Memory B cell (primary cell): ENCODE results near the gene CYP4B1.
"Not testable (repeated sequence)": the region's sequence is repeated elsewhere in the genome, so short reads cannot be mapped to it uniquely, and the experiment has no call there.

Experiments
- ATAC-seq: fragments of 150-1000 bp; cut with Tn5 transposase; 2 replicates; pipeline ENCODE4 v1.10.0; 2021; ENCODE audit warnings: low read depth, mild to moderate bottlenecking, moderate library complexity
- DNase-seq, 2 donors: peaks; one replicate each; pipeline ENCODE4 v3.0.0; 2022; ENCODE audit warnings: low spot score in 2 of 2
- H3K27ac Mint-ChIP-seq: one replicate; pipeline ENCODE4 v1.8.0; 2022; ENCODE audit warnings: mild to moderate bottlenecking, moderate library complexity, mixed read lengths
- H3K27me3 Mint-ChIP-seq: one replicate; pipeline ENCODE4 v1.8.0; 2022; ENCODE audit warnings: mixed read lengths
- H3K36me3 Mint-ChIP-seq: one replicate; pipeline ENCODE4 v1.8.0; 2022; ENCODE audit warnings: mild to moderate bottlenecking, mixed read lengths
- H3K4me1 Mint-ChIP-seq: one replicate; pipeline ENCODE4 v1.8.0; 2022; ENCODE audit warnings: mixed read lengths
- H3K4me3 Mint-ChIP-seq: one replicate; pipeline ENCODE4 v1.8.0; 2022; ENCODE audit warnings: mild to moderate bottlenecking, moderate library complexity, mixed read lengths
- H3K9me3 Mint-ChIP-seq: one replicate; pipeline ENCODE4 v1.8.0; 2022; ENCODE audit warnings: mixed read lengths

The CYP4B1 gene

DNA sequence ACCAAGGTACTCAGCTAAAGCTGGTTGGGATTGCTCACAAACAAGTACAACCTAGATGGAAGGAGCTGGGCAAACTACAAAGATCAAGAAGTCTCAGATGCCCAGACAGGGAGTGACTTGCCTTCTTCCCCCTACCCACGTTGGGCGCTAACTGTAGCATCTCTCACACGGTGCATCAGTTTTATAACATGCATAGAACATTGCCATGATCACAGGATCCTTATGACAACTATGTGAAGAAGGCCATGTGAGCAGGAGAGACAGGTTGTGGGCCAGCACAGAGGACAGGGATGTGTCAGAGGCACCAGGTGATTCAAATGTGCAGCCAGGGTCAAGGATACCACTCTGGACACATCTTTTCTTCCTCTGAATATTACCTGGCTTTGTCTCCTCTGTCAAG lies 28.3 kb upstream of the CYP4B1 start:
- peaks cover 19% of the 10 kb centered on the region for H3K9me3 Mint-ChIP-seq
- no peaks in the 10 kb centered on the region for H3K4me1 Mint-ChIP-seq
- no peak overlapping the region for H3K4me3 Mint-ChIP-seq
- H3K36me3 Mint-ChIP-seq: peaks cover 4% of the 10 kb centered on the region
- no peak overlapping the region for H3K27ac Mint-ChIP-seq
- peaks cover 12% of the 10 kb centered on the region for H3K27me3 Mint-ChIP-seq
- no peak for ATAC-seq
- DNase-seq: no peak

DNA sequence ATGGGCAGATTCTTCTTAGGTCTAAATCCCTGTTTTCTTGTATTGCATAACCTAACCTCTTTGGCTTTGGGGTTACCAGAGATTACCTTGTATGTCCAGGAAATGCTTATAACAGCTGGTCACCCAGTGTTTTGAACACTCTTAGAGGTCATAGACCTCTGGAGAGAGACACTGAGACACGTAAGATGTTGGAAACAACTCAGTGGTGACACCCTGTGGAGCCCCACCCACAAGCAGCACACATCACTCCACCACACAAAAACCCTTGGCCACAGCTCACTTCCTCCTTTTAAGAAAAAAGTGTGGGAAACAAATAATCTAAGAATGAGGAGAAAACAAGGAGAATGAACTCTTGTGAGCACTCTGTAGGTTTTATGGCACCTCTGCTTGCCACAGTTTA lies 26.3 kb upstream of the CYP4B1 start:
- Mint-ChIP-seq H3K9me3 (peaks cover 19% of the 10 kb centered on the region), H3K36me3 (peaks cover 4% of the 10 kb centered on the region), H3K27me3 (peaks cover 8% of the 10 kb centered on the region), H3K4me1 (no peaks in the 10 kb centered on the region), H3K27ac (no peak overlapping the region), H3K4me3 (no peak overlapping the region)
- DNase-seq: no peak
- ATAC-seq: no peak

DNA sequence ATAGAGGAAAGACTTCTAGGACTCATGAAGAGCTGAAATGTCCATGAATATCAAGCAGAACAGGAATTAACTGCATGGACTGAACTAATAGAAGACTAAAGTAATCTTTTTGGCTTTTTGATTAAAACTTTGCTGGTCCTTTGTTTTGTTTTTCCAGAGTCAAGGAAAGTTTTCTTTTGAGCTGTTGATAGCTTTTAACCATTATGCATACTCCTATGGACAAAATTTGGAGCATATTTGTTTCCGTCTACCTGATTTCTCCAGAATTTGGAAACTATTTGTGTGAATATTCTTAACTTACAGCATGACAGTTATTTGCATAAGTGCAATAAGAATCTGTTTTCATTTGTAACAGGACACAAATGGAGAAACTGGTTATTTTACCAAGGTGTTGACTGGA lies 24.5 kb upstream of the CYP4B1 start:
- Mint-ChIP-seq H3K27me3 (peaks cover 2% of the 10 kb centered on the region), H3K9me3 (peaks cover 17% of the 10 kb centered on the region), H3K4me1 (no peaks in the 10 kb centered on the region), H3K4me3 (no peak overlapping the region), H3K27ac (no peak overlapping the region), H3K36me3 (peaks cover 4% of the 10 kb centered on the region)
- DNase-seq (no peak), ATAC-seq (no peak)

DNA sequence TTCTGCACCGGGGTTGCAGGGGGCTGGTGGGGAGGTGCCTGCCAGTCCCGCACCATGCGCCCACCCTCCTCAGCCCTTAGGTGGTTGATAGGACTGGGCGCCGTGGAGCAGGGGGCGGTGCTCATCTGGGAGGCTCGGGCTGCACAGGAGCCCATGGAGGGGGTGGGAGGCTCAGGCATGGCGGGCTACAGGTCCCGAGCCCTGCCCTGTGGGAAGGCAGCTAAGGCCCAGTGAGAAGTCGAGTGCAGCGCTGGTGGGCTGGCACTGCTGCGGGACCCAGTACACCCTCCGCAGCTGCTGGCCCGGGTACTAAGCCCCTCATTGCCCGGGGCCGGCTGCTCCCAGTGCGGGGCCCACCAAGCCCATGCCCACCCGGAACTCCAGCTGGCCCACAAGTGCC lies 20.4 kb upstream of the CYP4B1 start:
- H3K9me3 Mint-ChIP-seq, H3K4me1 Mint-ChIP-seq, H3K36me3 Mint-ChIP-seq, DNase-seq, ATAC-seq, H3K27me3 Mint-ChIP-seq, H3K27ac Mint-ChIP-seq, H3K4me3 Mint-ChIP-seq: not testable (repeated sequence)

DNA sequence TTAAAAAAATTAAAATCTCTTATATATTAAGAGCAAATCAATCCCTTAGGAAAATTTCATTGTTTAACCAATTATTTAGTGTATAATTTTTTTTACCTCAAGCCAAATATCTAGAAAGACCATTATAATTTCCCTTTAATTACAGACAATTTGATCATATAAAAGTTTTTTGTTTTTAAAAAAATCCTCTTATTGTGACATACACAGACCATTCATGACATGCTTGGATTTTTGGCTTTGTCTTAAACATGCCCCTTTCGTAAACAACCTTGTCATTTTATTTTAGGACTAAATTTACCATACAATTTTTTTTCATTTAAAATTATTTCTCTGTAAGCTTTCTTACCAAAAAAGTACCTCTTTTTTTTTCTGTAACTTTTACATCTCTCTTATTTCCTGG lies 14.2 kb upstream of the CYP4B1 start:
- H3K4me1 Mint-ChIP-seq: no peaks in the 10 kb centered on the region
- peaks cover 9% of the 10 kb centered on the region for H3K27me3 Mint-ChIP-seq
- DNase-seq (no peak), ATAC-seq (no peak)
- peaks cover 2% of the 10 kb centered on the region for H3K9me3 Mint-ChIP-seq
- H3K27ac Mint-ChIP-seq: no peak overlapping the region
- H3K4me3 Mint-ChIP-seq: no peak overlapping the region
- no peaks in the 10 kb centered on the region for H3K36me3 Mint-ChIP-seq

DNA sequence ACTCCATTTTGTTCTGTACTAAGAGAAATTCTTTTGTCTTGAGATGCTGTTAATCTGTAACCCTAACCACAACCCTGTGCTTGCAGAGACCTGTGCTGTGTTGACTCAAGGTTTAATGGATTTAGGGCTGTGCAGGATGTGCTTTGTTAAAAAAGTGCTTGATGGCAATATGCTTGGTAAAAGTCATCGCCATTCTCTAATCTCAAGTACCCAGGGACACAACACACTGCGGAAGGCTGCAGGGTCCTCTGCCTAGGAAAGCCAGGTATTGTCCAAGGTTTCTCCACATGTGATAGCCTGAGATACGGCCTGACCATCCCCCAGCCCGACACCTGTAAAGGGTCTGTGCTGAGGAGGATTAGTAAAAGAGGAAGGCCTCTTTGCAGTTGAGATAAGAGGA lies 10.2 kb upstream of the CYP4B1 start:
- H3K4me1 Mint-ChIP-seq, H3K27me3 Mint-ChIP-seq, ATAC-seq, H3K9me3 Mint-ChIP-seq, H3K36me3 Mint-ChIP-seq, DNase-seq, H3K4me3 Mint-ChIP-seq, H3K27ac Mint-ChIP-seq: not testable (repeated sequence)

DNA sequence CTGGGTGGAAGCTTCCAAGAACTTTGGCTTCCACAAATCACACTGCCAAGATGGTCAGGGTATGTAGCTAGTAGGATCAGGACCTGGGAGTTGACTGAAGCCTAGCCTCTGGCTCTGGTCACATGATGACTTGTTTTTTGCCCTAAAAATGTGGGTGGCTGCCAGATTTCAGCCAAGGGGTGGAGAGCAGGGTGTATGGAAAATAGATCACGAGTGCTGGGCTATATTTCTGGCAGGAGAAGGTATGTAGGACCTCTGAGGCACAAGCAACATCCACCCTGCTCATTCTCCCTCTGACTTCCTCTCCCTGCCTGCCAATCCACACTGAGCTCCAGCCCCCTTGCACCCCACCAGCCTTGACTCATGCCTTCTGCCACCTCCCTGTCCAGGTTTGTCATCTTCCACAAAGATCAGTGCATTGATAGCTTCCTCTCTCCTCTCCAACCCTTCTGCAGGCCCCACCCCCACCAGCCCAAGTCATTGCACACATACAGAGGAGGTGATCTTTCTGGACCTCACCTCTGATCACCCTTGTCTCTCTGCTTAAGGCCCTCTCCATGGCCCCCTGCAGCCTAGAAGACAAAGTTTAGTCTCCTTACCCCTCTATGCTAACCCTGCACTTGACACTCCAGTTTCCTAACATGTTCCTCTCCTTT lies 8.3 kb upstream of the CYP4B1 start:
- ATAC-seq (no peak), DNase-seq (no peak)
- H3K4me3 Mint-ChIP-seq: no peak overlapping the region
- peaks cover 8% of the 10 kb centered on the region for H3K27me3 Mint-ChIP-seq
- H3K36me3 Mint-ChIP-seq: no peaks in the 10 kb centered on the region
- H3K4me1 Mint-ChIP-seq: no peaks in the 10 kb centered on the region
- no peak overlapping the region for H3K27ac Mint-ChIP-seq
- H3K9me3 Mint-ChIP-seq: peaks cover 1% of the 10 kb centered on the region

DNA sequence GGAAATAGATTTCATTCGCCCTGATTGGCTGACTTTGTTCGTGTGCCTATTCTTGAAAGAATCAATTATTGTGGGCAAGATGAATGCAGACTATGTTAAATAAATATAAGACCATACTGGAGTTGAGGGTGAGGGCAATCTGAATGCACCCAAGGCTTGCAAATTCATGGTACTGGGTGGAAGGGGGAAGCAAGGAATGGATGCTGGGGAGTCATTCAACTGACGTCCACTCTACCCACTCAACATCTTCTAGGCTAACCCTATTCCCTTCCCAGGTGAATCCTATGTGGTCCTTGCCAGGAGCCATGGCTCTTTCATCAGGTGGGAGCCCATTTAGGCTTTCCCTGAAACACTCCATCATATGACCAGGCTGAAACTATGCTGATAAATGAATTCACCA lies 5.7 kb upstream of the CYP4B1 start:
- peaks cover 13% of the 10 kb centered on the region for H3K27me3 Mint-ChIP-seq
- no peak for ATAC-seq

DNA sequence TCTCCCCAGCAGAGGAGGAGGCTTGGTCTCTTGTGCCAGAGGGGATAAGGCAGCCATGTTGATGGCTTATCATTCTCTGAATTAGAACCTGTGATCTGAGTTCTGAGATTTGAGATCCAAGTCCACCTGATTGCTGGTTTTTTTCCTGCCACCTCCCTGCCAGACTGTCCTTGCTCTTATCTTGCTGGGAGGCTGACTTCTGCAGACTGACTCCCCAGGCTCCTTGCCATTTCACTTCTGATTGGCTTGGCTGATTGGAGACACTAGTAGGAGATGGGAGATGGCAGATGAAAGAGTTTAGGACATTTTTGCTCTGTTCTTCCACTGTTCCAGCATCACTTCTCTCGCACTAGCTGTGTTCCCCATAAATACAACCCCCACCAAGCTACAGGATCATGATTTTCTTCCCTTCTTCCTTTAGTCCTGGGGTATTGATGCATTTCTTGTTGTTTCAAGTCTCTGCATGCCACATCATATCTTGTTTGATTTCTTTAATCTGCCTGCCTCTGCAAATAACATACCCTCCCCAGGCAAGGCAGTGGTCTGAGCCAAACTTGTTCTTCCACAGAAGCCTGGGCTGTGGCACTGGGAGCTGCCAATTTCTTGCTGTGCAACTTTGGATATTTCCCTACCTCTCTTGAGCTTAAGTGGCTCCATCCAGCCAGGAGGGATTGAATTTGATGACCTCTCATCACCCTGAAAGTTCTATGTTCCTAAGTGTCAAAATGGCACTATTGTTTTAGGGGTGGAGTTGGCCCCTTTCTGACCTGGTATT lies 963 bp upstream of the CYP4B1 start:
- DNase-seq (no peak), ATAC-seq (no peak)
- Mint-ChIP-seq H3K9me3 (peaks cover 3% of the 10 kb centered on the region), H3K4me1 (no peaks in the 10 kb centered on the region), H3K27me3 (peaks cover 9% of the 10 kb centered on the region), H3K27ac (no peak overlapping the region), H3K36me3 (no peaks in the 10 kb centered on the region), H3K4me3 (no peak overlapping the region)

More for the DNA sequence above, 5.7 kb upstream of the CYP4B1 start:
- DNase-seq: no peak
- no peak overlapping the region for H3K27ac Mint-ChIP-seq
- H3K4me1 Mint-ChIP-seq: no peaks in the 10 kb centered on the region
- no peak overlapping the region for H3K4me3 Mint-ChIP-seq
- no peaks in the 10 kb centered on the region for H3K36me3 Mint-ChIP-seq
- H3K9me3 Mint-ChIP-seq: peaks cover 4% of the 10 kb centered on the region

DNA sequence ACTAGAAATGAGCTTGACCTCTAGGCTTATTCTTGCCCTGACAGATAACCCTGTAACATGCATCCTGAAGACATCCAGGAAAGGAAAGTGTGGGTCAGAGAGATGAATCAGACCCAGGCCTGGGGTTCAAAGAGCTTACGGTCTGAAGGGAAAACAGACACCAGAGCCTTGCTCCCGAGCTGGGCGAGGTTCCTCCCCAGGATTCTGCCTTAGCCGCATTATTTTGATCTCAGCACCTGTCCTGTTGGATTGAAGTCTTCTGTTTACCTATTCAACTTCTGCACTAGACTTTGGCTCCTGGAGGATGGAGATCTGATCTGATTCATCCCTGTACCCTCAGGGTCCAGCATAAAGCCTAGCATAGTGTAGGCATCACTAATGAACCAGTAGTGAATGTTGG lies 1.9 kb downstream of the CYP4B1 start:
- Mint-ChIP-seq H3K4me3 (no peak overlapping the region), H3K36me3 (no peaks in the 10 kb centered on the region), H3K27ac (no peak overlapping the region), H3K27me3 (peaks cover 10% of the 10 kb centered on the region), H3K4me1 (no peaks in the 10 kb centered on the region), H3K9me3 (peaks cover 3% of the 10 kb centered on the region)
- DNase-seq: no peak
- no peak for ATAC-seq

DNA sequence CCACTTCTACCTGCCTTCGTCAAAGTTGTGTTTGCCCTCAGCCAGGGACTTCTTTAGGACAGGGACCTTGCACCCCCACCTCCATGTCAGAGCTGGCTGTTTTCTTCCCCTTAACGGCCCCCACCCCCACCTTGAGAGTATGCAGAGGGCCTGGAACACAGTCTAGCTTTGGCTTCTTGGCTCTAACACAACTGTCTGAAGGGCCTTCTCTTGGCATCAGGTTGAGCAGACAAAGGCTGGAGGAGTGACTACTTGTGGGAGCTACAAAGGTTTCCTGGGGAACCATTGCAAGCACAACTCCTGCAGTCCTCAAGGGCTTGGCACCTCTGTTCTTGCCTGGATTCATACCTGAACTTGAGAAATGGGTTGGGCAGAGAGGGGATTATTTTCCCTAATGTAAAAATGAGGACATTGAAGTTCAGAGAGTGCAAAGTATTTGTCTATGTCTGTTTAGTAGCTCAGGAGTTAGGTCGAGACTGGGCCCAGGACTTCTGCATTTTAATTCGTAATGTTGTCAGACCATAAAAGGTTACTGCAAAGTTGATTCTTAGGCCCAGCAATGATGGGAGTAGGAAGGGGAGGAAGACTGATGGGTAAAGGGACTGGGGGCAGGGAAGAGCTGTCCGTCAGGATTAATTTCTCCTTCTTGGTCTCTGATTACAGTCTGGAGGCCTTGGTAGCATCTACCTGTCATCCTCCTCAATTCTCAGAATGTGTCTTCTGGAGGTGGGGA lies 2.6 kb downstream of the CYP4B1 start:
- peaks cover 1% of the 10 kb centered on the region for H3K9me3 Mint-ChIP-seq
- DNase-seq (no peak), ATAC-seq (no peak)
- no peaks in the 10 kb centered on the region for H3K4me1 Mint-ChIP-seq
- H3K36me3 Mint-ChIP-seq: no peaks in the 10 kb centered on the region
- H3K27ac Mint-ChIP-seq: no peak overlapping the region
- peaks cover 10% of the 10 kb centered on the region for H3K27me3 Mint-ChIP-seq
- H3K4me3 Mint-ChIP-seq: no peak overlapping the region

DNA sequence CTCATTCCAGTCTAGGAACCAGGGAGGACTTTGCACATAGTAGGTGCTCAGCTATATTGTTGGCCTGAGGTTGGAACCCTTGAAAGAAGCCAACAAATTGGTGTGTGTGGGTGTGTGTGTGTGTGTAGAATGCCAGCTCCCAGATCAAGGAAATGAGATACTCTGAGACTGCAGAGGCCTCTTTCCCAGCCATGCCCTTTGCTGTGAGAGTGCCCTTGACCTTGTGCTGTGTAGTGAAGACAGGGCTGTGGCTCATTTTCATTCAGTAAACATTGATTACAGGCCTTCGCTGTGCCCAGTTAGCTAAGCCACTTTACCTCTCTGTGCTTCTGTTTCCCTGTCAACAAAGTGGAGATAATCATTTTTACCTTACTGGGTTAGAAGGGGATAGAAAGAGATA lies 3.2 kb downstream of the CYP4B1 start:
- H3K27me3 Mint-ChIP-seq: peaks cover 8% of the 10 kb centered on the region
- ATAC-seq (no peak), DNase-seq (no peak)
- no peaks in the 10 kb centered on the region for H3K4me1 Mint-ChIP-seq
- H3K36me3 Mint-ChIP-seq: no peaks in the 10 kb centered on the region
- H3K27ac Mint-ChIP-seq: no peak overlapping the region
- H3K4me3 Mint-ChIP-seq: no peak overlapping the region
- no peaks in the 10 kb centered on the region for H3K9me3 Mint-ChIP-seq

DNA sequence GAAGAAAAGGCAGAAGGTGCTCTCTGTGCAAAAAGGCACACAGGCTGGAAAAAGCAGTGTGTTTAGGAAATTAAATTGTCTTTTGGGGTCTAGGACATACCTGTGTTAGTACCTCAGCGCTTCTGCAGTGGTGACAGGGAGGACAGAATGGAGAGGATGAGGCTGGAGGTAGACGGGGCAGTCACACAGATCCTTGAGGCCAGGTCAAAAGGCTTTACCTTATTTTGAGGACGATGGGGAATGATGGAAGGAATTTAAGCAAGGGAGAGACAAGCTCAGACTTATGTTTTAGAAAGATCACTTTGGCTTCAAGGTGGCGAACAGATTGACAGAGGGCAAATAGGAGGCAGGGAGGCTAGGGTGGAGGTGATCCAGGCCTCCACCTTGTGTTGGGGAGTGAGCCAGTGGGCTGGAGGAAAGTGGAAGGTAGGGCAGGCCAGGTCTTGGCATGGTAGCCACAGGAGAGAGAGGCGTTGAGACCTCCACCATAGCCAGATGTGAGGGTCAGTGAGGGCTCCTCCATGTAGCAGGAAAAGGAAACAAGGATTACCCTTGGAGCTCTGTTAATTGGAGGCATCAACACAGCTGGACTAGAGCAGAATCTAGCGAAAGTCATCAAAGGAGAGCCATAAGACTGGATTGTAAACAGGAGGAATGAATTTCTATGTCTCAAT lies 4.2 kb downstream of the CYP4B1 start:
- DNase-seq (no peak), ATAC-seq (no peak)
- H3K27ac Mint-ChIP-seq: no peak overlapping the region
- no peaks in the 10 kb centered on the region for H3K4me1 Mint-ChIP-seq
- H3K4me3 Mint-ChIP-seq: no peak overlapping the region
- peaks cover 5% of the 10 kb centered on the region for H3K27me3 Mint-ChIP-seq
- no peaks in the 10 kb centered on the region for H3K36me3 Mint-ChIP-seq
- peaks cover 3% of the 10 kb centered on the region for H3K9me3 Mint-ChIP-seq
